C1 segment of cervical spinal cord (tissue), 14 donors: ENCODE results near the gene CAMK2G.

Source experiments
- DNase-seq, 14 donors: peaks; one replicate each; lab custom pipeline; 2025; lab: John Stamatoyannopoulos, UW

Gene CAMK2G

GRCh38 chr10:73884017-73884416 is 9.7 kb upstream of the CAMK2G start:
- no peak for DNase-seq

GRCh38 chr10:73881221-73881919 is 7.0 kb upstream of the CAMK2G start:
- DNase-seq = no peak

- DNase-seq = peak in 11 of 14 donors; percentile 5 to 68 (median 41)
These were observed 5.2 kb upstream of the CAMK2G start for GRCh38 chr10:73879296-73880173.

- no peak for DNase-seq
These were observed 4.0 kb upstream of the CAMK2G start for GRCh38 chr10:73878365-73878764.

DNA sequence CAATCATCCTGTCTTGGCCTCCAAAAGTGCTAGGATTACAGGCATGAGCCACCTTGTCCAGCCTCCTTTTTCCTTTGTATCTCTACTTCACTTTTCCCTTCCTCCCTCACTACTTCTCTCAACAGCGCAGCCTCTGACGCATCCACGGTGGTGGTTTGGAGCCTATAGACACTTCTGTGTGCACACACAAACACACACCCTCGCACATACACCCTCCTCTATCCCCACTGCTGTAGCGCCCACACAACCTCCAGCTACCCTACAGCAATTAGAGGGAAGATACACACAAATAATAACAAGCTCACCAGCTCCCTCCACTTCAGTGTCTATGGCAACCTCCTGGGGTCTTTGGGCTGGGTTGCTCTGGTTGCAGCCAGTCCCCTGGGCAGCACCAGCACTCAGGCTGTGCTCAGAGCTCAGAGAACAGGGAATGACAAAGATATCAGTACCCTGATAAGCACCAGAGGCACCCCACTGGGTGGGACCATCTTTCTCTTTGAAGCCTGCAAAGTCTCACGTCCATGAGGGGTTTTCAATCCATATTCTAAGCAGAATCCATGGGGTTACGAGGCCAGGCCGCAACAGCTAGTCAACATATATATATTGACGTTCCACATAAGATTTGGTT is 3.3 kb upstream of the CAMK2G start:
- no peak for DNase-seq

DNA sequence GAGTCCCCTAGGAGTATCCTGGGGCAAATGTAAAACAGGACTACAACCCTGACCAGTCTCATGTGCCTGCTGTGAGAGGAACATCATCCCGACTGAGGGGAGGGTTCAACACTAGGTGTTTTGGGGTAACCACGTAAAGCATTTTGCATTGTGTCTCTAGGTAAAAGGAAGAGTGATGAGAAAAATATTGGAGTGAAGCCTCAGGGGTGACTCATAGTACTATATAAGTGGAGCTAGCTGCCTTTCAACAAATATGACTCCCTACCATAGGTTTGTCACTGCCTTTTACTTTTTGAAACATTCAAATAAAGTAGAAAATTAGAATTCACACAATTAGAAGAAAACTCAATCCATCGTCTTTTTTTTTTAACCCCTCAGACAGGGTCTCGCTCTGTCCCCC is 2.6 kb upstream of the CAMK2G start:
- no peak for DNase-seq

- no peak for DNase-seq
These were observed 2.2 kb upstream of the CAMK2G start for GRCh38 chr10:73876566-73876965.

GRCh38 chr10:73876157-73876556 is 1.8 kb upstream of the CAMK2G start:
- no peak for DNase-seq

- DNase-seq = no peak
These were observed 752 bp upstream of the CAMK2G start for GRCh38 chr10:73875139-73875475.

- no peak for DNase-seq
These were observed 528 bp downstream of the CAMK2G start for GRCh38 chr10:73873838-73874215.

- no peak for DNase-seq
These were observed 1.1 kb downstream of the CAMK2G start for GRCh38 chr10:73873142-73873837.

DNA sequence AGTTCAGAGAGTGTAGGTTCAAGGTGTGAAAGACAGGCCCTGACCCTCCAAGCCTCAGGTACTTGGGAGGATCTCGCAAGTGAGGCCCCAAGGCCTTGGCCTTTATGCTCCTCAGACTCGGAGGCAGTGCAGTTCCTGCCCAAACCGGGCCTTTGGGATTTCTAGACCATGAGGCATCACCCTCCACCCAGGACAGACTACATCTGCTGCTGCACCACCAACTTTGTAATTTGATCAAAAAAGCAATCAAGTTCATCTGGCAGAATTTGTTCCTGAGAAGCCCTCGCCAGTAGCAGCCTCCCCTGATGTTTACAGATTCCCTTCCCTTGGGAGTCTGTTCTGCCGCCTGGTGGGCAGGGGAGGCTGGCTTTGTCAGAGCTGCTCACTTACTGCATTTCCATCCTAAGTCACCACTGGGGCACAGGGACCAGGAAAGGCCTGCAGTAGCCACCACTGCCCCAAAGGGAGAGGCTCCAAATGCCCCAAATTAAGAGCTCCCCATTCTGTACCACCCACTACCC is 2.1 kb downstream of the CAMK2G start:
- DNase-seq = peak in 2 of 14 donors; percentile 13 to 22

- no peak for DNase-seq
These were observed 2.8 kb downstream of the CAMK2G start for GRCh38 chr10:73871295-73872189.

- DNase-seq = peak in 1 of 14 donors; percentile 27
These were observed 5.6 kb downstream of the CAMK2G start for GRCh38 chr10:73868655-73869195.

- DNase-seq = no peak
These were observed 6.3 kb downstream of the CAMK2G start for GRCh38 chr10:73867871-73868631.

- DNase-seq = peak in 1 of 14 donors; percentile 7
These were observed 7.1 kb downstream of the CAMK2G start for GRCh38 chr10:73867126-73867807.

- no peak for DNase-seq
These were observed 7.7 kb downstream of the CAMK2G start for GRCh38 chr10:73866621-73867020.

GRCh38 chr10:73865459-73866442 is 8.6 kb downstream of the CAMK2G start:
- DNase-seq = peak in 1 of 14 donors; percentile 38
